HG03135 (cell line): ENCODE measurements around the gene KRTAP9-7.
"Not testable (repeated sequence)": the region's sequence is repeated elsewhere in the genome, so short reads cannot be mapped to it uniquely, and the experiment has no call there.

ENCODE experiments used
- ATAC-seq: cut with Tn5 transposase; IDR thresholded peaks from one replicate; pipeline ENCODE4 v1.9.1; 2021; ENCODE audit warnings: mild to moderate bottlenecking, moderate library complexity; ENCODE audit not compliant: unreplicated experiment

The KRTAP9-7 gene

GRCh38 chr17:41271323-41271722 lies 4.2 kb upstream of the KRTAP9-7 start:
- not testable (repeated sequence) for ATAC-seq

GRCh38 chr17:41271858-41272257 lies 3.6 kb upstream of the KRTAP9-7 start:
- ATAC-seq: no peak

GRCh38 chr17:41278176-41278955 lies 2.9 kb downstream of the KRTAP9-7 start:
- ATAC-seq: no peak

- no peak for ATAC-seq
Measured at GRCh38 chr17:41284043-41284442, 8.5 kb downstream of the KRTAP9-7 start.

GRCh38 chr17:41284546-41284945 lies 9.0 kb downstream of the KRTAP9-7 start:
- no peak for ATAC-seq

- ATAC-seq: no peak
Measured at GRCh38 chr17:41287050-41287449, 11.6 kb downstream of the KRTAP9-7 start.

- ATAC-seq: no peak
Measured at GRCh38 chr17:41294016-41294415, 18.5 kb downstream of the KRTAP9-7 start.

GRCh38 chr17:41296846-41297245 lies 21.3 kb downstream of the KRTAP9-7 start:
- no peak for ATAC-seq

GRCh38 chr17:41298458-41299135 lies 23.1 kb downstream of the KRTAP9-7 start:
- ATAC-seq: no peak

GRCh38 chr17:41301204-41301790 lies 25.8 kb downstream of the KRTAP9-7 start:
- no peak for ATAC-seq

- no peak for ATAC-seq
Measured at GRCh38 chr17:41301916-41302901, 26.7 kb downstream of the KRTAP9-7 start, which contains the start of gene KRTAP29-1. Gene KRTAP29-1 (minus strand): TSS chr17:41302851. CDS start chr17:41302851, 0 bp downstream.

- no peak for ATAC-seq
Measured at GRCh38 chr17:41302981-41303380, 27.5 kb downstream of the KRTAP9-7 start.

- no peak for ATAC-seq
Measured at GRCh38 chr17:41304091-41304490, 28.6 kb downstream of the KRTAP9-7 start.

- ATAC-seq: no peak
Measured at GRCh38 chr17:41307647-41308046, 32.1 kb downstream of the KRTAP9-7 start.

- no peak for ATAC-seq
Measured at GRCh38 chr17:41308251-41308917, 32.9 kb downstream of the KRTAP9-7 start.

- ATAC-seq: no peak
Measured at GRCh38 chr17:41308918-41309359, 33.4 kb downstream of the KRTAP9-7 start, which contains the start of gene KRTAP16-1. Gene KRTAP16-1 (minus strand): TSS chr17:41309309. CDS start chr17:41309253, 56 bp downstream.

- no peak for ATAC-seq
Measured at GRCh38 chr17:41311111-41311510, 35.6 kb downstream of the KRTAP9-7 start.

GRCh38 chr17:41315204-41315794 lies 39.8 kb downstream of the KRTAP9-7 start, which contains the start of gene KRTAP17-1:
Gene KRTAP17-1 (minus strand): TSS chr17:41315710. CDS start chr17:41315650, 60 bp downstream.
- no peak for ATAC-seq

GRCh38 chr17:41315814-41316445 lies 40.4 kb downstream of the KRTAP9-7 start:
- no peak for ATAC-seq
